ENCODE data around the gene HEY2.

HEY2 gene

GRCh38 chr6:125743604-125744003 lies 5.8 kb upstream of the HEY2 start:
- Histone ChIP-seq H3K36me3 (ENCODE audit: low read depth) (no peaks in the 10 kb centered on the region), H3K27me3 (ENCODE audit: insufficient read depth, poor library complexity, severe bottlenecking) (peaks cover 77% of the 10 kb centered on the region)

DNA sequence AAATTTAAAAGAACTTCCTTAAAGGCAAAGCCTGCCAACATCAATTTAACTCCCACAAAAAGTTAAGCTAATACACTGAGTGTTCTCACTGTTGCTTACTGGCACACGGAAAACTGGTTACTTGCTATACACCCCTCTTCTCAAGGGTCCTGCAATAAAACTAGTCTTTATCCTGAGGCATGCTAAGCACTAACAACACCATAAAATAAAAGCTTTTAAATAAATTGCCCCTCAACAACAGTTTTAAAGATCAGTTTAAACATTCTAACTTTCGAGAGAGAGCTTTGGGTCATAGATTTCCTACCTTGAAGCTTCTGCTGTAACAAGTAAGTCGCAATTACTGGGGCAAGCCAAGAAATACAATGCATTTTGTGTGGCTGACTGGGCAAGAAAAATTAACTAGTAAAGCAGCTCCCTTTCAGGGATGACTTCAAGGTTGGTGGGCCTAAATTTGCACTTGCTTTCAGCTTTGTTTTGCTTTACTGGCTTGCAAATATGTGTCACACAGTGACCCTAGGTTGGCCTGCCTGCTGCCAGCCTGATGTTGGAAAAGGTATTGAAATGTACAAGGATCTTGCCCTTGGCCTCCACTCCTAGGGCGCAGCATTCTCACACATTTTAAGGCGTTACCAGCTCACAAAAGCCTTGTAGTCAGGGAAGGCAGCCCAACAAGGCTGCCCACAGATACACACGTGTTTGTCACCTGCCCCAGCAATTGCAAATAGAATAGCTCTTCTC lies 4.0 kb upstream of the HEY2 start:
- H3K9me3 ChIP-seq (ENCODE audit: severe bottlenecking), result no peaks in the 10 kb centered on the region
- DNase-seq (ENCODE audit: low spot score) (no peak), ATAC-seq (ENCODE audit: low read depth) (no peak)
- H3K4me1 ChIP-seq (ENCODE audit: insufficient read depth, poor library complexity, severe bottlenecking), result peaks cover 10% of the 10 kb centered on the region
- no peak for TF ChIP-seq CTCF (IDR thresholded peaks at IDR 0.05; ENCODE audit: poor library complexity, severe bottlenecking)
- H3K27ac ChIP-seq (ENCODE audit: poor library complexity, severe bottlenecking), result no peak overlapping the region
- H3K4me3 ChIP-seq (ENCODE audit: severe bottlenecking), result no peak overlapping the region
- H3K36me3 ChIP-seq (ENCODE audit: low read depth), result no peaks in the 10 kb centered on the region
- peaks cover 89% of the 10 kb centered on the region for H3K27me3 ChIP-seq (ENCODE audit: insufficient read depth, poor library complexity, severe bottlenecking)

More at GRCh38 chr6:125743604-125744003, 5.8 kb upstream of the HEY2 start:
- H3K4me1 ChIP-seq (ENCODE audit: insufficient read depth, poor library complexity, severe bottlenecking), result peaks cover 8% of the 10 kb centered on the region
- H3K4me3 ChIP-seq (ENCODE audit: severe bottlenecking), result no peak overlapping the region
- TF ChIP-seq CTCF (IDR thresholded peaks at IDR 0.05; ENCODE audit: poor library complexity, severe bottlenecking), result no peak
- ATAC-seq (ENCODE audit: low read depth) (no peak), DNase-seq (ENCODE audit: low spot score) (no peak)
- no peak overlapping the region for H3K27ac ChIP-seq (ENCODE audit: poor library complexity, severe bottlenecking)
- no peaks in the 10 kb centered on the region for H3K9me3 ChIP-seq (ENCODE audit: severe bottlenecking)

DNA sequence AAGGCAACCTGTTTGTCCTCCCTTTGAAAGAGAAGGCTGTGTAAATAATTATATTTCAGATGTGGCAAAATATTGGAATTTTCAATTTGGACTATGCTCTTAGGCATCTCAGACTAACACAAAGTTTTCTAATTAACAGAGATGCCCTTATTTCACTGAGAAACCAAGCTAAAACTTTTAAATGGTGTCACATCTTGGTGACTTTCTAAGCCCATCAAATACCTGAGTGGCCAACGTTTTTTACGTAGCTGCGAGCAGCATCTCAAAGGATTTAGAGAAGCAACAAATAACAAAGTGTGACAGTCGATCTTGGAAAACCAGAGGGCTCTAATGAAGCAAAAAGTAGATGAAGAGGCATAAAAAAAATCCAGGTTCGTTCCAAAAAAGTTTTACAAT lies 3.4 kb upstream of the HEY2 start:
- Histone ChIP-seq H3K27me3 (ENCODE audit: insufficient read depth, poor library complexity, severe bottlenecking) (peaks cover 91% of the 10 kb centered on the region), H3K4me3 (ENCODE audit: severe bottlenecking) (no peak overlapping the region), H3K27ac (ENCODE audit: poor library complexity, severe bottlenecking) (no peak overlapping the region), H3K9me3 (ENCODE audit: severe bottlenecking) (no peaks in the 10 kb centered on the region), H3K4me1 (ENCODE audit: insufficient read depth, poor library complexity, severe bottlenecking) (peaks cover 13% of the 10 kb centered on the region), H3K36me3 (ENCODE audit: low read depth) (no peaks in the 10 kb centered on the region)
- DNase-seq (ENCODE audit: low spot score) (no peak), ATAC-seq (ENCODE audit: low read depth) (no peak)
- TF ChIP-seq CTCF (IDR thresholded peaks at IDR 0.05; ENCODE audit: poor library complexity, severe bottlenecking), result no peak

GRCh38 chr6:125746731-125747588 lies 2.5 kb upstream of the HEY2 start:
- Histone ChIP-seq H3K9me3 (ENCODE audit: severe bottlenecking) (no peaks in the 10 kb centered on the region), H3K27ac (ENCODE audit: poor library complexity, severe bottlenecking) (no peak overlapping the region), H3K36me3 (ENCODE audit: low read depth) (no peaks in the 10 kb centered on the region), H3K4me1 (ENCODE audit: insufficient read depth, poor library complexity, severe bottlenecking) (peaks cover 13% of the 10 kb centered on the region), H3K4me3 (ENCODE audit: severe bottlenecking) (no peak overlapping the region), H3K27me3 (ENCODE audit: insufficient read depth, poor library complexity, severe bottlenecking) (peaks cover 96% of the 10 kb centered on the region)
- ATAC-seq (ENCODE audit: low read depth) (no peak), DNase-seq (ENCODE audit: low spot score) (no peak)
- no peak for TF ChIP-seq CTCF (IDR thresholded peaks at IDR 0.05; ENCODE audit: poor library complexity, severe bottlenecking)
